Prostate gland (tissue), 2 donors: ENCODE data around the gene WDR86. TPM values are rescaled to one million over a fixed set of nuclear protein-coding genes. Genes with fewer than 3 reads are reported as not detected.

Experiments used
- DNase-seq: peaks from one replicate; pipeline ENCODE4 v3.0.0-alpha.2; 2019; ENCODE audit warnings: low spot score
- H3K27ac ChIP-seq, 2 donors: fragments of 200-600 bp; sonication (generic); 2 replicates each; pipeline ENCODE4 v1.5.1; 2017 to 2019
- H3K27me3 ChIP-seq: fragments of 200-600 bp; sonication (generic); replicated peaks from 2 replicates; pipeline ENCODE4 v1.5.1; 2019; ENCODE audit not compliant: insufficient read depth
- H3K36me3 ChIP-seq, 2 donors: fragments of 200-600 bp; sonication (generic); 1 replicate in 1 of 2; 2 replicates in 1 of 2; pipeline versions ENCODE4 v1.5.1 to v1.8.1; 2017 to 2019
- H3K4me1 ChIP-seq: fragments of 200-600 bp; sonication (generic); replicated peaks from 2 replicates; pipeline ENCODE4 v1.5.1; 2019
- H3K4me3 ChIP-seq, 2 donors: fragments of 200-600 bp; sonication (generic); 2 replicates each; pipeline ENCODE4 v1.5.1; 2017 to 2019
- H3K9me3 ChIP-seq: fragments of 200-600 bp; sonication (generic); 2 replicates; pipeline ENCODE4 v1.5.1; 2017
- CTCF ChIP-seq, 4 experiments: fragments of 200-600 bp in 2 of 4; fragments of 450-650 bp in 2 of 4; sonication (generic) in 2 of 4; IDR thresholded peaks; 1 replicate in 3 of 4; 2 replicates in 1 of 4; pipeline ENCODE4 v1.5.1; 2016 to 2019; ENCODE audit warnings: antibody characterized with exemption in 4 of 4, mild to moderate bottlenecking in 2 of 4, moderate library complexity in 2 of 4
- POLR2A ChIP-seq: fragments of 450-650 bp; IDR thresholded peaks from one replicate; pipeline ENCODE4 v1.6.1; 2016; ENCODE audit warnings: antibody characterized with exemption, mild to moderate bottlenecking
- POLR2AphosphoS5 ChIP-seq: sonication (generic); formaldehyde crosslinking; IDR thresholded peaks from one replicate; pipeline ENCODE4 v1.6.1; 2017; ENCODE audit warnings: antibody characterized with exemption
- WGBS: methylation state at CpG from one replicate; pipeline ENCODE4 v1.1.5; 2018; 5-methylcytosine and 5-hydroxymethylcytosine counted together
- intact Hi-C: fragments of 100-400 bp; cut with DNase I; formaldehyde crosslinking; loops from one replicate; pipeline ENCODE4 v1.14.2; 2022
- total RNA-seq, 2 donors: library from RNA; depleted of rRNA; stranded (reverse); fragments of >200 nt; gene quantifications; one replicate each; pipeline ENCODE4 v1.1.0, GENCODE V29; 2016

Gene WDR86
- total RNA-seq, 2 donors from 2014 or later: 3.6 to 12.8 TPM

- peaks cover 3% of the 10 kb centered on the region for H3K4me1 ChIP-seq
- no peak overlapping the region for H3K4me3 ChIP-seq
- H3K9me3 ChIP-seq: no peaks in the 10 kb centered on the region
- intact Hi-C loops: no loop called here
- WGBS: 83% methylated on average over 4 of the region's 4 CpGs
- no peak for DNase-seq
- no peaks in the 10 kb centered on the region for H3K27me3 ChIP-seq
- H3K27ac ChIP-seq: peak overlapping the region; percentile 66 to 84
- TF ChIP-seq POLR2AphosphoS5: no peak
- no peak for TF ChIP-seq CTCF (IDR thresholded peaks at IDR 0.05)
- TF ChIP-seq POLR2A: no peak
- peaks cover 4 to 23% of the 10 kb centered on the region in 2 donors for H3K36me3 ChIP-seq
Observed at GRCh38 chr7:151348970-151349369, 60.9 kb downstream of the WDR86 start.

GRCh38 chr7:151347200-151347599 is 62.6 kb downstream of the WDR86 start:
- TF ChIP-seq POLR2AphosphoS5 (no peak), CTCF (IDR thresholded peaks at IDR 0.05) (no peak), POLR2A (no peak)
- Histone ChIP-seq H3K36me3 (peaks cover 0 to 23% of the 10 kb centered on the region in 2 donors), H3K27me3 (no peaks in the 10 kb centered on the region), H3K4me3 (no peak overlapping the region), H3K9me3 (no peaks in the 10 kb centered on the region), H3K27ac (no peak overlapping the region), H3K4me1 (peaks cover 10% of the 10 kb centered on the region)
- DNase-seq: no peak
- intact Hi-C loops: no loop called here
- 95% methylated on average over 6 of the region's 6 CpGs for WGBS

- no peak for TF ChIP-seq POLR2AphosphoS5
- TF ChIP-seq CTCF (IDR thresholded peaks at IDR 0.05): no peak
- TF ChIP-seq POLR2A: no peak
- Histone ChIP-seq H3K27me3 (no peaks in the 10 kb centered on the region), H3K27ac (no peak overlapping the region), H3K4me1 (peaks cover 10% of the 10 kb centered on the region), H3K4me3 (no peak overlapping the region), H3K9me3 (no peaks in the 10 kb centered on the region), H3K36me3 (peaks cover 0 to 16% of the 10 kb centered on the region in 2 donors)
- no peak for DNase-seq
- WGBS: 62% methylated on average over 2 of the region's 2 CpGs
- intact Hi-C loops: no loop called here
Observed at GRCh38 chr7:151346470-151346769, 63.4 kb downstream of the WDR86 start.

- H3K4me1 ChIP-seq: peaks cover 10% of the 10 kb centered on the region
- no peak for DNase-seq
- intact Hi-C loops: no loop called here
- H3K36me3 ChIP-seq: peaks cover 0 to 12% of the 10 kb centered on the region in 2 donors
- 79% methylated on average over 2 of the region's 2 CpGs for WGBS
- H3K4me3 ChIP-seq: no peak overlapping the region
- no peaks in the 10 kb centered on the region for H3K9me3 ChIP-seq
- TF ChIP-seq POLR2AphosphoS5 (no peak), POLR2A (no peak), CTCF (IDR thresholded peaks at IDR 0.05) (no peak)
- no peak overlapping the region for H3K27ac ChIP-seq
- H3K27me3 ChIP-seq: no peaks in the 10 kb centered on the region
Observed at GRCh38 chr7:151345576-151346469, 64.0 kb downstream of the WDR86 start.

GRCh38 chr7:151343516-151343915 is 66.3 kb downstream of the WDR86 start:
- WGBS: 94% methylated on average over 9 of the region's 9 CpGs
- peaks cover 7% of the 10 kb centered on the region for H3K4me1 ChIP-seq
- H3K36me3 ChIP-seq: peaks cover 0 to 7% of the 10 kb centered on the region in 2 donors
- no peak overlapping the region for H3K27ac ChIP-seq
- DNase-seq: no peak
- TF ChIP-seq CTCF (IDR thresholded peaks at IDR 0.05): no peak
- TF ChIP-seq POLR2A: no peak
- no peak for TF ChIP-seq POLR2AphosphoS5
- H3K27me3 ChIP-seq: no peaks in the 10 kb centered on the region
- intact Hi-C loops: loop anchor here (5.0 kb wide), 1 partner anchor 91 kb away; no protein-coding TSS in a partner anchor
- H3K4me3 ChIP-seq: no peak overlapping the region
- no peaks in the 10 kb centered on the region for H3K9me3 ChIP-seq
